SK-N-SH treated with all-trans-retinoic acid at 6 μM for 48 hours (cell line): ENCODE results near the gene PRPH2.

Experiments
- ATAC-seq: fragments of 200-7000 bp; cut with Tn5 transposase; 3 replicates; pipeline ENCODE4 v1.9.1; 2020; ENCODE audit warnings: mild to moderate bottlenecking, moderate library complexity
- ARNTL ChIP-seq: fragments of 450-650 bp; formaldehyde crosslinking; IDR thresholded peaks from 2 replicates; pipeline ENCODE4 v1.5.0; 2020; ENCODE audit warnings: low read depth, mild to moderate bottlenecking, moderate library complexity, borderline replicate concordance
- BACH2 ChIP-seq: fragments of 250-450 bp; sonication (Bioruptor Pico); IDR thresholded peaks from 2 replicates; pipeline ENCODE4 v1.9.0; 2021; ENCODE audit warnings: mild to moderate bottlenecking, borderline replicate concordance
- CSDC2 ChIP-seq: fragments of 250-450 bp; sonication (Bioruptor Pico); IDR thresholded peaks from 2 replicates; pipeline ENCODE4 v1.5.0; 2020; ENCODE audit warnings: mild to moderate bottlenecking, moderate library complexity
- CSRNP3 ChIP-seq: fragments of 250-450 bp; sonication (Bioruptor Pico); IDR thresholded peaks from 2 replicates; pipeline ENCODE4 v1.5.1; 2021; ENCODE audit warnings: mild to moderate bottlenecking, moderate library complexity
- ESRRG ChIP-seq: fragments of 250-450 bp; sonication (Bioruptor Pico); IDR thresholded peaks from 2 replicates; pipeline ENCODE4 v1.6.1; 2021; ENCODE audit warnings: mild to moderate bottlenecking
- GLIS3 ChIP-seq: fragments of 250-450 bp; sonication (Bioruptor Pico); IDR thresholded peaks from 2 replicates; pipeline ENCODE4 v1.5.0; 2020; ENCODE audit warnings: mild to moderate bottlenecking, moderate library complexity
- ISL1 ChIP-seq: fragments of 250-450 bp; sonication (Bioruptor Pico); IDR thresholded peaks from 2 replicates; pipeline ENCODE4 v2.1.2; 2022; ENCODE audit warnings: mild to moderate bottlenecking, moderate library complexity
- OSR1 ChIP-seq: fragments of 250-450 bp; sonication (Bioruptor Pico); IDR thresholded peaks from 2 replicates; pipeline ENCODE4 v1.8.0; 2022; ENCODE audit warnings: moderate library complexity, mild to moderate bottlenecking, inconsistent platforms
- PATZ1 ChIP-seq: fragments of 250-450 bp; sonication (Bioruptor Pico); IDR thresholded peaks from 2 replicates; pipeline ENCODE4 v1.8.0; 2020; ENCODE audit warnings: mild to moderate bottlenecking, moderate library complexity, borderline replicate concordance
- PPARA ChIP-seq: fragments of 250-450 bp; sonication (Bioruptor Pico); IDR thresholded peaks from 2 replicates; pipeline ENCODE4 v1.5.0; 2020; ENCODE audit warnings: mild to moderate bottlenecking, borderline replicate concordance
- RARB ChIP-seq: fragments of 250-450 bp; sonication (Bioruptor Pico); IDR thresholded peaks from 2 replicates; pipeline ENCODE4 v1.8.0; 2021; ENCODE audit warnings: mild to moderate bottlenecking, moderate library complexity
- SNAI2 ChIP-seq: fragments of 250-450 bp; sonication (Bioruptor Pico); IDR thresholded peaks from 2 replicates; pipeline ENCODE4 v1.5.0; 2020; ENCODE audit warnings: mild to moderate bottlenecking, moderate library complexity
- TCF4 ChIP-seq: fragments of 250-450 bp; sonication (Bioruptor Pico); IDR thresholded peaks from 2 replicates; pipeline ENCODE4 v1.8.0; 2021; ENCODE audit warnings: mild to moderate bottlenecking, moderate library complexity, borderline replicate concordance
- TOX ChIP-seq: fragments of 250-450 bp; sonication (Bioruptor Pico); IDR thresholded peaks from 2 replicates; pipeline ENCODE4 v1.8.0; 2021; ENCODE audit warnings: mild to moderate bottlenecking, moderate library complexity, borderline replicate concordance
- TSHZ2 ChIP-seq: fragments of 250-450 bp; sonication (Bioruptor Pico); IDR thresholded peaks from 2 replicates; pipeline ENCODE4 v1.5.0; 2020; ENCODE audit warnings: mild to moderate bottlenecking, moderate library complexity
- ZC3H10 ChIP-seq: fragments of 250-450 bp; sonication (Bioruptor Pico); IDR thresholded peaks from 2 replicates; pipeline ENCODE4 v1.5.1; 2021; ENCODE audit warnings: mild to moderate bottlenecking, moderate library complexity
- ZFP30 ChIP-seq: fragments of 450-650 bp; formaldehyde crosslinking; IDR thresholded peaks from 2 replicates; pipeline ENCODE4 v1.5.0; 2022; ENCODE audit warnings: mild to moderate bottlenecking, moderate library complexity
- ZNF565 ChIP-seq: fragments of 450-650 bp; formaldehyde crosslinking; conservative IDR thresholded peaks from 2 replicates; pipeline ENCODE4 v1.5.0; 2020; ENCODE audit warnings: low read depth, mild to moderate bottlenecking, moderate library complexity
- ZNF70 ChIP-seq: fragments of 450-650 bp; formaldehyde crosslinking; IDR thresholded peaks from 2 replicates; pipeline ENCODE4 v1.5.0; 2020; ENCODE audit warnings: mild to moderate bottlenecking, moderate library complexity
- ZNF8 ChIP-seq: fragments of 450-650 bp; formaldehyde crosslinking; IDR thresholded peaks from 2 replicates; pipeline ENCODE4 v1.5.0; 2020; ENCODE audit warnings: mild to moderate bottlenecking, moderate library complexity
- TF ChIP-seq, protein P1 (sequence below): fragments of 250-450 bp; sonication (Bioruptor Pico); IDR thresholded peaks from 2 replicates; pipeline ENCODE4 v1.8.0; 2021; ENCODE audit warnings: low read depth, mild to moderate bottlenecking, moderate library complexity, borderline replicate concordance
- TF ChIP-seq, protein P2 (sequence below): fragments of 250-450 bp; sonication (Bioruptor Pico); IDR thresholded peaks from 2 replicates; pipeline ENCODE4 v1.5.1; 2020; ENCODE audit warnings: low read depth, mild to moderate bottlenecking, moderate library complexity

PRPH2 gene

DNA sequence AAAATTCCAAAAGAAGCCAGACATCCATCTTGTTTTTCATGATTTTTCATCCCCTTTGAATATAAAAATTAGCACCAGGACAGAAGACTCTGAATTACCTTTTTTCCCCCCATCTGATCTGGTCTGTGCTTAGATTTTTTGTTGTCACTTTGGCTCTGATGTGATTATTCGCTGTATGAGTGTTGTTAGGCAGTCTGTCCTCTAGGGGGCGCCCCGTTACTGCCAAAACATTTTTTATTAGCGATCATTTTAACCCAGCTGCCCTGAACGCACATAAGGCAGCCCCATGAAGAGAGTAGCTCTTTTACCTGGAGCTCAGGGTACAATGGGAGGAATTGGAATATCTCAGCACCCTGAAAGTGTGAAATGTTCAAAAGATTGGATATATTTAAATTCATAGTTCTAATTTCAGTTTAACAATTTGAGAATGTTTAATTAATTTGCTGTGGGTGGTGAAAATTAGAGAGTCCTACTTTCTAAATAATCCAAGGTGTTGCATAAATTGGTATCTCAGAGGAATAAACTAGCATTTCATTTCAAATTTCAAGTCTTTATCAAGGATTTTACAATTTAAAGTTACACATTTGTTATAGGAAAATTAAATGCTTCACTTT is 60.8 kb downstream of the PRPH2 start:
- peak; percentile 87 for ATAC-seq
- TF ChIP-seq ESRRG (CRISPR knock-in tag): no peak
- TF ChIP-seq BACH2 (CRISPR knock-in tag): no peak
- TF ChIP-seq, protein P1, sequence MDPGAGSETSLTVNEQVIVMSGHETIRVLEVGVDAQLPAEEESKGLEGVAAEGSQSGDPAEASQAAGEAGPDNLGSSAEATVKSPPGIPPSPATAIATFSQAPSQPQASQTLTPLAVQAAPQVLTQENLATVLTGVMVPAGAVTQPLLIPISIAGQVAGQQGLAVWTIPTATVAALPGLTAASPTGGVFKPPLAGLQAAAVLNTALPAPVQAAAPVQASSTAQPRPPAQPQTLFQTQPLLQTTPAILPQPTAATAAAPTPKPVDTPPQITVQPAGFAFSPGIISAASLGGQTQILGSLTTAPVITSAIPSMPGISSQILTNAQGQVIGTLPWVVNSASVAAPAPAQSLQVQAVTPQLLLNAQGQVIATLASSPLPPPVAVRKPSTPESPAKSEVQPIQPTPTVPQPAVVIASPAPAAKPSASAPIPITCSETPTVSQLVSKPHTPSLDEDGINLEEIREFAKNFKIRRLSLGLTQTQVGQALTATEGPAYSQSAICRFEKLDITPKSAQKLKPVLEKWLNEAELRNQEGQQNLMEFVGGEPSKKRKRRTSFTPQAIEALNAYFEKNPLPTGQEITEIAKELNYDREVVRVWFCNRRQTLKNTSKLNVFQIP (CRISPR knock-in tag): no peak
- TF ChIP-seq CSRNP3 (CRISPR knock-in tag): no peak
- no peak for TF ChIP-seq ZC3H10 (CRISPR knock-in tag)
- TF ChIP-seq TCF4: no peak
- TF ChIP-seq TOX (CRISPR knock-in tag): no peak
- no peak for TF ChIP-seq PATZ1 (CRISPR knock-in tag)
- no peak for TF ChIP-seq OSR1
- TF ChIP-seq ZNF70 (CRISPR knock-in tag): no peak
- TF ChIP-seq SNAI2 (CRISPR knock-in tag): no peak
- TF ChIP-seq CSDC2 (CRISPR knock-in tag): no peak
- TF ChIP-seq ISL1 (CRISPR knock-in tag): no peak

- ATAC-seq: no peak
- TF ChIP-seq ZFP30 (CRISPR knock-in tag): no peak
- TF ChIP-seq, protein P2, sequence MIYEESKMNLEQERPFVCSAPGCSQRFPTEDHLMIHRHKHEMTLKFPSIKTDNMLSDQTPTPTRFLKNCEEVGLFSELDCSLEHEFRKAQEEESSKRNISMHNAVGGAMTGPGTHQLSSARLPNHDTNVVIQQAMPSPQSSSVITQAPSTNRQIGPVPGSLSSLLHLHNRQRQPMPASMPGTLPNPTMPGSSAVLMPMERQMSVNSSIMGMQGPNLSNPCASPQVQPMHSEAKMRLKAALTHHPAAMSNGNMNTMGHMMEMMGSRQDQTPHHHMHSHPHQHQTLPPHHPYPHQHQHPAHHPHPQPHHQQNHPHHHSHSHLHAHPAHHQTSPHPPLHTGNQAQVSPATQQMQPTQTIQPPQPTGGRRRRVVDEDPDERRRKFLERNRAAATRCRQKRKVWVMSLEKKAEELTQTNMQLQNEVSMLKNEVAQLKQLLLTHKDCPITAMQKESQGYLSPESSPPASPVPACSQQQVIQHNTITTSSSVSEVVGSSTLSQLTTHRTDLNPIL: no peak
- TF ChIP-seq TOX (CRISPR knock-in tag): no peak
- no peak for TF ChIP-seq ISL1 (CRISPR knock-in tag)
- no peak for TF ChIP-seq ZNF70 (CRISPR knock-in tag)
- no peak for TF ChIP-seq SNAI2 (CRISPR knock-in tag)
- TF ChIP-seq TSHZ2 (CRISPR knock-in tag): no peak
- no peak for TF ChIP-seq BACH2 (CRISPR knock-in tag)
- TF ChIP-seq ZNF8 (CRISPR knock-in tag): no peak
- no peak for TF ChIP-seq RARB (CRISPR knock-in tag)
- no peak for TF ChIP-seq ZNF565 (CRISPR knock-in tag)
- TF ChIP-seq TCF4: no peak
- no peak for TF ChIP-seq CSDC2 (CRISPR knock-in tag)
- TF ChIP-seq PPARA (CRISPR knock-in tag): no peak
- TF ChIP-seq GLIS3 (CRISPR knock-in tag): no peak
- no peak for TF ChIP-seq ARNTL (CRISPR knock-in tag)
- TF ChIP-seq, all 23 proteins: peak for 0
These were observed 62.6 kb downstream of the PRPH2 start for GRCh38 chr6:42659806-42660205.

DNA sequence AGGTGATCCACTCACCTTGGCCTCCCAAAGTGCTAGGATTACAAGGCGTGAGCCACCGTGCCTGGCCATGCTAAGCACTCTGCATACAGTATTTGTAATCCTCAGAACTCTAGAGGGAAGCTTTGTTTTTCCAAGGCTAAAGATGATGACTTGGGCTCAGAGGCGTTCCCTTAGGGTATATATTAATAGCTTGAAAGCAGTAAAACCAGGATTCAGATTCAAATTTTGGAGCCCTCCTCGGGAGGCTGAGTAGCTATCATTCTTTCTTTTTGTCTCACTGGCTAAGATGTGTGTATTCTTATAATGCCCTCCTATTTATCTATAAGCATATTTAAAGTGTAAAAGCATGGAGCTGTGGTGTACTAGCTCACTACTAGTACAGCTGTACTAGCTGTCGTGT is 68.5 kb downstream of the PRPH2 start:
- ATAC-seq: no peak
- TF ChIP-seq ZNF70 (CRISPR knock-in tag) (no peak), ZC3H10 (CRISPR knock-in tag) (no peak), TOX (CRISPR knock-in tag) (no peak), CSRNP3 (CRISPR knock-in tag) (no peak), RARB (CRISPR knock-in tag) (no peak), GLIS3 (CRISPR knock-in tag) (no peak), ZFP30 (CRISPR knock-in tag) (no peak), OSR1 (no peak), ZNF565 (CRISPR knock-in tag) (no peak), ESRRG (CRISPR knock-in tag) (no peak), PPARA (CRISPR knock-in tag) (no peak), BACH2 (CRISPR knock-in tag) (no peak), PATZ1 (CRISPR knock-in tag) (no peak)
- TF ChIP-seq, protein P2: no peak
